ENCODE data around the gene TNFRSF12A.
A peak's percentile ranks its signal among the peaks of the same experiment; 100 is the strongest.

Gene TNFRSF12A

DNA sequence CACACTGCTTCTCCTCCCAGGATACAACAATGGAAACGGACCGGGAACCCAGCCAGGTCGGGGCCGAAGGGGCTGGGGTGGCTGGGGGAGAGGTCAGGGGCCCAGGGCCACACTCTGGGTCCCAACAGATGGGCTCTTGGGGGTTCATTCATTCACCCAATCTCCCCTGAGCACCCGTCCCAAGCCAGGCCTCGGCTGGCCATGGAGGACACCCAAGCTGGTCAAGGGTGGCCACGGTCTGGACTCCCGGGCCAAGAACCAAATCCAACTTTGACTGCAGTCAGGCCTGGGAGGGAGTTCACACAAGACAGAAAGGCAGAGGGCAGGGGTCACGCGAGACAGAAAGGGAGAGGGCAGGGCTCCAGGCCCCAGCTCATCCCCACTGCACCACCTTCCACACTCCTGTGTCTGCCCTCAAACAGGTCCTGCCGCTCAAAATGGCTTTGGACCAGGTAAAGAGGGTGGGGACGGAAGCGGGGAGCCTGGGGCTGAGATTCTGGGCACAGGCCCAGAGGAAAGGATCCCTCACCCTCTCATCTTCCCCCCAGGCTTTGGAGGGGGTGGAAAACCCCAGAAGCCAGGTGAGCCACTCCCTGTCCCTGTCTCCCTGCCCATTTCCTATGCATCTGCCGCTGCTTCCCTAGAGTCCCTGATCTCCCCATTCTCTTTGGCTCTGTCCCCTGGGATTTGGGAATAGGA lies 27.6 kb upstream of the TNFRSF12A start:
- H3K4me1 Mint-ChIP-seq (ENCODE audit: low read depth), result no peaks in the 10 kb centered on the region
- H3K4me3 Mint-ChIP-seq, result no peak overlapping the region
- H3K27ac Mint-ChIP-seq, result no peak overlapping the region

DNA sequence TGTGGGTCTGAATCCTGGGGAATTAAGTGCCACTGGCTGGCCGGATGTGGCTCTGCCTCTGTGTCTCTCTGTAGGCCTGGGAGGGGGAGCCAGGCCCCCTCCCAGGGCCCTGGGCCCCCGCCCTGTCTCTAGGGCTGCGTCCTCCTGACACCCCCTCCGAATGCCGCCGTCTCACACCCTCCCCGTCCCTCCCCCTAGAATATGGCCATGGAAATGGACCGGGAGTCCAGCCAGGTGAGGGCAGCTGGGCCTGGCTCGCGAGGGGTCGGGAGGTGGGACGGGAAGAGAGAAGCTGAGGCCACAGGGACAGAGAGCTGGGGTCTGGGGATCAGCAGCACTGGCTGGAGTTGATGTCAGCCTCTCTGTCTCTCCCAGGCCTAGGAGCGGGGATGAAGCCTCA lies 23.9 kb upstream of the TNFRSF12A start:
- Mint-ChIP-seq H3K36me3 (ENCODE audit: low read depth) (no peaks in the 10 kb centered on the region), H3K27me3 (ENCODE audit: low read depth) (peaks cover 3% of the 10 kb centered on the region), H3K4me1 (ENCODE audit: low read depth) (no peaks in the 10 kb centered on the region), H3K9me3 (no peaks in the 10 kb centered on the region), H3K4me3 (no peak overlapping the region), H3K27ac (no peak overlapping the region)

More for the DNA sequence above, 27.6 kb upstream of the TNFRSF12A start:
- no peaks in the 10 kb centered on the region for H3K27me3 Mint-ChIP-seq (ENCODE audit: low read depth)
- no peaks in the 10 kb centered on the region for H3K9me3 Mint-ChIP-seq
- H3K36me3 Mint-ChIP-seq (ENCODE audit: low read depth), result no peaks in the 10 kb centered on the region

DNA sequence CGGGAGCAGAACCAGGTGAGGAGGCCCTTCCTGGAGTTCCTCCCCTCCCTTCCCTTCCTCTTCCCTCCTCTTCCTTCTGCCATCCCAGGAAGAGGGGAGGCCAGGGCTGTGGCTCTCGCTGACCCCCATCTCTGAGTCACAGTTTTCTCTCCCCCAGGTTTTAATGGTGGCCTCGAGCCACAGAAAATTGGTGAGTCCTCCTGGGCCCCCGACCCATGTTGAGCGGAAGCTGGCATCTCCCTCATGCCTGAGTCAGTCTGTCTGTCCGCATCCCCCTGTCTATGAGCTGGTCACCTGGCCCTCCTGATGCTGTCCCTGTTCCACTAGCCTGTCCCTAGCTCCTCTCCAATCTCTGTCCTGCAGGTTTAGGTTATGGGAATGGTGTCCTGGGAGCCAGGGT lies 20.2 kb upstream of the TNFRSF12A start:
- no peak overlapping the region for H3K27ac Mint-ChIP-seq
- H3K36me3 Mint-ChIP-seq (ENCODE audit: low read depth), result no peaks in the 10 kb centered on the region
- H3K4me1 Mint-ChIP-seq (ENCODE audit: low read depth), result peaks cover 4% of the 10 kb centered on the region
- peaks cover 6% of the 10 kb centered on the region for H3K27me3 Mint-ChIP-seq (ENCODE audit: low read depth)
- no peak overlapping the region for H3K4me3 Mint-ChIP-seq
- H3K9me3 Mint-ChIP-seq, result no peaks in the 10 kb centered on the region

DNA sequence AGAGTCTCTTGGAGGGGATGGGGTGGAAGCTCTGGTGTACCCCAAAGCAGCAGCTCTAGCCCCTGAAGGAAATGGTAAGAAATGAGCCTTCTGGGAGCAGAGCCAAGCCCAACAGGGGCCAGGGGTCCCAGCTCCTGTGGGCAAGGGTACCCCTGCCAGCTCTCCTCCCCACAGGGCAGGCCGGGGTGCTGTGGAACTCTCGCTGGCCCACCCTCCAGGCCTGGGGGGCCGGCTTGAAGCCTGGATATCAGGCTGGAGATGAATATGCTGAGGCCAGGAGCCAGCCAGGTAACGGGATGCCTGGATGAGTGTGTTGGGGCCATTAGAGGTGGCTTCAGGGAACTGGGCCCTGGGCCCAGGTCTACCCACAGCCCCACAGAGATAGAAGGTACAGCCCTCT lies 19.6 kb upstream of the TNFRSF12A start:
- Mint-ChIP-seq H3K9me3 (no peaks in the 10 kb centered on the region), H3K4me1 (ENCODE audit: low read depth) (peaks cover 4% of the 10 kb centered on the region), H3K27me3 (ENCODE audit: low read depth) (peaks cover 7% of the 10 kb centered on the region), H3K27ac (no peak overlapping the region), H3K4me3 (no peak overlapping the region), H3K36me3 (ENCODE audit: low read depth) (no peaks in the 10 kb centered on the region)

DNA sequence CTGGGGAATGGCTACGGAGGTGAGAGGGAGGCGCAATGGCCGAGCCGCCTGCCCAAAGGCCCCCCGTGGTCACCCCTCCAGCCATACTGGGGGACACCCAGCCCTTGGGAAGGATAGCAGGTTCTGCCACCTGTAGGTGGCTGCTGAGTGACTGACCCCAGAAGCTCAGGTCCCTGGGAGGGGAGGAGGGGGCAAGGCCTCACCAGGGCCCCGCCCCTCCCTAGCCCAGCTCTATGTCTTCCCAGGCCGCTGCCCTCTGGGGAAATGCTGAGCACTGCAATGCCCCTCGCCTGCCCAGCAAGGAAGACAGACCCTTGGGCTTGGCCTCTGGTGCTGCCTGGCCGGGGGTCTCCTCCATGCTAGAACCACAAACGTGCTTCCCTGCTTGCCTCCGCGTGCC lies 18.9 kb upstream of the TNFRSF12A start:
- Mint-ChIP-seq H3K4me1 (ENCODE audit: low read depth) (peaks cover 4% of the 10 kb centered on the region), H3K9me3 (no peaks in the 10 kb centered on the region), H3K36me3 (ENCODE audit: low read depth) (no peaks in the 10 kb centered on the region), H3K27me3 (ENCODE audit: low read depth) (peaks cover 7% of the 10 kb centered on the region), H3K4me3 (no peak overlapping the region), H3K27ac (no peak overlapping the region)

DNA sequence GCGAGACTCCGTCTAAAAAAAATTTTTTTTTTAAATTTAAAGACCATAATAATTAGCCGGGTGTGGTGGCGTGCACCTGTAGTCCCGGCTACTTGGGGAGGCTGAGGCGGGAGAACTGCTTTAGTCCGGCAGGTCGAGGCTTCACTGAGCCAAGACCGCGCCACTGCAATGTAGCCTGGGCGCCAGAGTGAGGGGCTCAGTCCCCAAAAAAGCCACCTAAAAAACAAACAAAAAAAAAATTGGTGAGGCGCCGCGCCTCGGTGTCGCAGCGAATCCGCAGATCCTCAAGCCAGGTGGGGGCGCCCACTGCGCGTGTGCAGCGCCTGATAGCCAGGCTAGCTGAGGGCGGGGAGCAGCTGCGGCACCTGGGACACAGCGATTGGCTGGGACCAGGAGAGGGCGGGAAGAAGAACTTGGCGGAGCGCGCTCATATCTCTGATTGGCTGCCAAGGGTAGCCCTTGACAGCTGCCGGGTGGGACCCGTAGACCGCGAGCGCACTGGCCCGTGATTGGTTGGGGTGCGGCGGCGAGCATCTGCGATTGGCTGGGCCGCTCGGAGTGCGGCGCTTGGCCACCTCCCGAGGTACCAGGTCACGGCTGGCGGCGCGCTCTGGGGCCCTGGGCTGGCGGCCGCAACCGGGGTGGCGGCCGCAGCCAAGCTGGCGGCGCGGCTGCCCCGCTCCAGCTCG lies 16.4 kb upstream of the TNFRSF12A start:
- Mint-ChIP-seq H3K27me3 (ENCODE audit: low read depth) (peaks cover 14% of the 10 kb centered on the region), H3K27ac (peak overlapping the region; percentile 57), H3K4me1 (ENCODE audit: low read depth) (peaks cover 23% of the 10 kb centered on the region), H3K4me3 (peak overlapping the region; percentile 72), H3K9me3 (no peaks in the 10 kb centered on the region), H3K36me3 (ENCODE audit: low read depth) (no peaks in the 10 kb centered on the region)

DNA sequence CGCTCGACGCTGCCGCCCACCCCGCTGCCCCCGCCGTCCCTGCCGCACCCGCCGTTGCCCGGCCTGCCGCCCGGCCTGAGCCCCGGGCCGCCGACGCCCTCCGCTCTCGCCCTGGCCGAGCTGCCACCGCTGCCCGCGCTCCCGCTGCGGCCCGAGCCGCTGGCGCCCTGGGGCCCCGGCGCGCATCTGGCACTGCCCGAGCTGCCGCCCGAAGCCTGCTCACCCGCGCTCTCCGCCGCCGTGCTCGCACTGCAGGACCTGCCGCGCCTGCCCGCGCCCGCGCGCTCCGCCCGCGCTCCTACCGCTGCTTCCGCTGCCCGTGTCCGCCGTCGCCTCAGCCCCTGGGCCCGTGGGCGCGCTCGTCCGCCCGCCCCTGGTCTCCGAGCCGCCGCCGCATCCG lies 15.8 kb upstream of the TNFRSF12A start:
- Mint-ChIP-seq H3K9me3 (no peaks in the 10 kb centered on the region), H3K4me3 (no peak overlapping the region), H3K27ac (no peak overlapping the region), H3K36me3 (ENCODE audit: low read depth) (no peaks in the 10 kb centered on the region), H3K4me1 (ENCODE audit: low read depth) (peaks cover 24% of the 10 kb centered on the region), H3K27me3 (ENCODE audit: low read depth) (peaks cover 11% of the 10 kb centered on the region)

DNA sequence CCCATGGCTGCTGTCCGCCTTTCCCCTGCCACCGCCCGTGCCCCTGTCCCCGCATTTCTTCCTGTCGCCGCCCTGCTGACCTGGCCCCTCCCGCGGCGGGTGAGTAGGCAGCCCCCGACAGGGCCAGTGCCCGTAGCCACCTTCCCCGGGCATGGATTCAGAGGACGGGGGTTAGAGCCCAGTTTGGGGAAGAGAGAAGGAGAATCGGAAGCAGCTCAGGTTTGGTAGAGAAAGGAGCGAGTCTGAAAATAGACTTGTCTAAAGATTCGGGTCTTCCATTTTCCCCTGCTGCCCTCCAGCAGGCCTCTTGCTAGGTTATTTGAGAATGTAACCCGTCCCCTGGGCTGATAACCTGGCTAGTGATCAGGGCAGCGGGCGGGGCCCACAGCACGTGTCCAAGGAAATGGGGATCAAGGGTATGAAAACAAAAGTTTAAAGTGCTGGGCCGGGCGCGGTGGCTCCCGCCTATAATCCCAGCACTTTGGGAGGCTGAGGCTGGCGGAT lies 15.3 kb upstream of the TNFRSF12A start:
- Mint-ChIP-seq H3K4me3 (peak overlapping the region; percentile 73), H3K36me3 (ENCODE audit: low read depth) (no peaks in the 10 kb centered on the region), H3K4me1 (ENCODE audit: low read depth) (peaks cover 24% of the 10 kb centered on the region)

DNA sequence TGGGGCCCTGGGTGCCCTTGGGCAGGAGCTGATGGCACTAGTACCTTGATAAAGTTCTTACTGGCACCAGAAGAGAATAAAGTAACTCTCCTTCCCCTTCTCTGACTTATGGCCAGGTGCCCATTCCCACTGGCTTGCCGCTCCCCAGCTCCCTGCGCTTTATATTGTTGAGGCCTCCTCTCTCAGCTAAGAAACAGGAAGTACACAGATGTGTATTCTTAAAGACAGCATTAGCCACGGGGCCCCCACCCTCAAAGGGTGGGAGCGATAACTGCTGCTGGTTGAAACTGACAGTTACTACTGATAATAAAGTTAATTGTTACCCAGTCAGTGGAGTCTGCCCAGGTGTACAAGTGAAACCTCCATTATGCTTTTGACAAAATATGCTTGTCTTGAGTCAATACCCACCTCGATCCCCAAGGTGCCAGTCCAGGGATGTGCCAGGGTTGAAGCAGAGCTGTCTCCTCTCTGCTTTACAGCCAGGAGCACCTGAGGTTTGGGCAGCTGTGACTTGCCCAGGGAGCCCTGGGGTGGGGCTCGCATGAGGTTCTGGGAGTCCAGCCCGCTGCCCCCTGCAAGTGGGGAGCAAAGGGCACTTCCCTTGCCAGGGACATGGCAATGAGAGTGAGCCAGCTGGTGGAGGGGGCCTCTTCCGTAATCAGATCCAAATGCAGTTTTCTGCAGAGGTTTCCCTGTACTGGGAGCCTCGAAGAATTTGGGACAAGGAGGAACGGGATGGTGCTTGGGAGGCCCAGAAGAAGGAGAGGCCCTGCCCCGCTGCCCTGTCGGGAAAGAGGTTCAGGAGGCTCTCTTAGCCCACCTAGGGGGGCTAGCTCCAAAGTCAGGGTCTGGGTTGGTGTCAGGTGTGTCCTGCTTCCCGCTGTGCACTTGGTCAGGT lies 12.9 kb upstream of the TNFRSF12A start:
- Mint-ChIP-seq H3K27me3 (ENCODE audit: low read depth) (peaks cover 15% of the 10 kb centered on the region), H3K36me3 (ENCODE audit: low read depth) (no peaks in the 10 kb centered on the region), H3K9me3 (no peaks in the 10 kb centered on the region), H3K4me1 (ENCODE audit: low read depth) (peaks cover 24% of the 10 kb centered on the region), H3K27ac (no peak overlapping the region), H3K4me3 (peak overlapping the region; percentile 2)

More for the DNA sequence above, 15.3 kb upstream of the TNFRSF12A start:
- H3K27ac Mint-ChIP-seq, result no peak overlapping the region
- H3K27me3 Mint-ChIP-seq (ENCODE audit: low read depth), result peaks cover 11% of the 10 kb centered on the region
- no peaks in the 10 kb centered on the region for H3K9me3 Mint-ChIP-seq

DNA sequence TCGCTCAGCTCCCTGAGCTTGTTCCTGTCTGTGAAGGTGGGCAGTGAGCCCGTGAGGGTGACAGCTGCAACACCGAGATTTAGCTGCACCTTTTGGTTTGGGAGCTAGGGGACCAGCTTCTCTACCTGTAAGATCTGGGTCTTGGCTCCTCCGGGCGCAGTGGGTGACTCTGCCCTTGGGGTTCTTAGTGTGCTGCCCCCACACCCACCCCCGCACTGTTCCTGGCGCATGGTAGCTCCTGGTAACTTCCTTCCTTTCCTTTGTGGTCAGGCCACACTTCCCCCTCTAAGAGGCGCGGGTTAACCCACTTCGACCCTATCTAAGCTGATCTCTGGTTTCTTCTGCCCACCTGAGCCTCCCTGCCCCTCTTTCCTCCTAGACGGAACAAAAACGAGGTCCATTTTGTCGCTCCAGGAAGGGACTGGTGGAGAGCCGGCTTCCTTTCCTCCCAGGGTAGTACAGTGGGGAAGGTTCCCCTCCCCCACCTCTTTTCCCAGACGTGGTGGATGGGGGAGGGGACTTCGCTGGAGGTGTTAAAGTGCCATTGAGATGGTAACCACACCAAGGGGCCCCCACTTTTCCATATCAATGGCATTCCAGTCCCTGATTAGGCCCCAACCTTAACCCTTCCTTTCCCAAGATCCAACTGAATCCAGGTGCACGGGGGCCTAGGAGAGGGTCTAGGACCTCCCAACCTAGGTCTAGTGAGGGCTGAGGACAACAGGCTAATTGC lies 12.0 kb upstream of the TNFRSF12A start:
- H3K4me1 Mint-ChIP-seq (ENCODE audit: low read depth), result peaks cover 23% of the 10 kb centered on the region

DNA sequence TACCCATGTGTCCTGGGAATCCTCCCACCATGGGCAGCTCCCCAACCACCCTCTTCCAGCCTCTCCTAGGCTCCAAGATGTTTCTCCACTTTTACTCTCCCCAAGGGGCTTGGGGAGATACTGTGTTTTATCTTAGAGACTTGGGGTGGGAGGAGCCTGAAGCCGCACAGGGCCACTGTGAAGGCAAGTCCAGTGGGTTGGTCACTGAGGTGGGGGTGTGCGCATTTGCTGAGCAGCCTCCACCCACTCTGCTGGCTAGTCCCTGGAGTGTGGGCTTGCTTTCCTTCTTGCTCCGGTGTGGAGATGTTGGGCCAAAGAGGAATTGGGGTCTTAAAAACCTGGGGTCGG lies 11.5 kb upstream of the TNFRSF12A start:
- Mint-ChIP-seq H3K9me3 (no peaks in the 10 kb centered on the region), H3K4me3 (peak overlapping the region; percentile 37), H3K27me3 (ENCODE audit: low read depth) (peaks cover 15% of the 10 kb centered on the region), H3K27ac (no peak overlapping the region), H3K36me3 (ENCODE audit: low read depth) (no peaks in the 10 kb centered on the region), H3K4me1 (ENCODE audit: low read depth) (peaks cover 23% of the 10 kb centered on the region)

More for the DNA sequence above, 12.0 kb upstream of the TNFRSF12A start:
- Mint-ChIP-seq H3K4me3 (peak overlapping the region; percentile 37), H3K9me3 (no peaks in the 10 kb centered on the region), H3K36me3 (ENCODE audit: low read depth) (no peaks in the 10 kb centered on the region), H3K27me3 (ENCODE audit: low read depth) (peaks cover 15% of the 10 kb centered on the region), H3K27ac (peak overlapping the region; percentile 36)

DNA sequence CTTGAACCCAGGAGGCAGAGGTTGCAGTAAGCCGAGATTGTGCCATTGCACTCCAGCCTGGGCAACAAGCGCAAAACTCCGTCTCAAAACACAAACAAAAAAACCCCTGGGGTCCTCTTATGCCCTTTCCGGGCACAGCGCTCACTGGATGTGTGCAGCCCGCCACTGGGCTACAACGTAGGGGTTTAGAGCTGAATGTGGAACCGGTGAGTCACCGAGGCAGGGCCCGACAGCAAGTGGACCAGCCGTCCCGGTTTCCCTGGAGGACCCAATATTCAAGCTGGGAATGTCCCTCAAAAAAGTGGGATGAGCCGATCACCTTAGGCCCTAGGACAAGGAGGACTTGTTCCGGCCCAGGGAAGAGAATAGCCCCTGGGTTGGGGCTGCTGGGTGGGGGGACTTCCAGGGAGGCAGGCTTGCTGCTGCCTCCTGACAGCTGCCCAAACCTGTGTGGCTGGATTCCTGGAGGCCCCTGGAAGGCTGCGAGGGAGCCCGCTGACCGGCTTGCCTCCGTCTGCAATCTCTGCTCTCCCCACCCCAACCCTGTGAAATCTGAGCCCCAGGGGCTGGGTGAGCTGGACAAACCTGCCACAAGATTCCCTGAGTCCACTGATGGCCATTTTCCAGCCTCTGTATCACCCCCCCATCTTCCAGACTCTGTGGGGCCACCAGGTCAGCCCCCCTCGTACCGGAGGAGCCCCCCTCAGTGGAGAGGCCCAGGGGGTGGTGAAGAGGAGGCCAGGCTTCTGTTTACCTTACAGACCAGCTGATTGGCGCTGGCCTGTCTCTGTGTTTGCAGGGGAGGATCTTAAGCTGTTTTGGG lies 10.4 kb upstream of the TNFRSF12A start:
- H3K9me3 Mint-ChIP-seq, result no peaks in the 10 kb centered on the region
- peaks cover 22% of the 10 kb centered on the region for H3K4me1 Mint-ChIP-seq (ENCODE audit: low read depth)
- no peak overlapping the region for H3K27ac Mint-ChIP-seq
- H3K36me3 Mint-ChIP-seq (ENCODE audit: low read depth), result no peaks in the 10 kb centered on the region
- H3K27me3 Mint-ChIP-seq (ENCODE audit: low read depth), result peaks cover 21% of the 10 kb centered on the region
- H3K4me3 Mint-ChIP-seq, result no peak overlapping the region

DNA sequence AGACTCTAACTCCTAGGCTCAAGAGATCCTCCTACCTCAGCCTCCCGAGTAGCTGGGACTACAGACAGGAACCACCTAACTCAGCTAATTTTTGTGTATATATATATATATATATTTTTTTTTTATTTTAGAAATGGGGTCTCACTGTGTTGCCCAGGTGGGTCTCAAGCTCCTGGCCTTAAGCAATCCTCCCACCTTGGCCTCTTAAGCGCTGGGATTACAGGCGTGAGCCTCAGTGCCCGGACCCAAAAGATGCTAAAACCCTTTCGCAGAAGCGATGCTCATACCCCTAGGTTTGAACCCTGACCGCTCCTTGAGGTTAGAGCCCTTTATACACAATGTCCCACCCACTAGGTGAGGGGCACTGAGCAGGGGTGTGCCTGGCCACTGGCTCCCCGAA lies 9.7 kb upstream of the TNFRSF12A start:
- peaks cover 21% of the 10 kb centered on the region for H3K4me1 Mint-ChIP-seq (ENCODE audit: low read depth)
- H3K27ac Mint-ChIP-seq, result no peak overlapping the region
- H3K4me3 Mint-ChIP-seq, result no peak overlapping the region
- H3K9me3 Mint-ChIP-seq, result no peaks in the 10 kb centered on the region
- H3K27me3 Mint-ChIP-seq (ENCODE audit: low read depth), result peaks cover 22% of the 10 kb centered on the region
- no peaks in the 10 kb centered on the region for H3K36me3 Mint-ChIP-seq (ENCODE audit: low read depth)
